Hypothalamus (tissue), 51 donors: ENCODE results near the gene GLP1R.

Source experiments
- DNase-seq, 51 donors: peaks; one replicate each; lab custom pipeline; 2025; lab: John Stamatoyannopoulos, UW

Gene GLP1R

GRCh38 chr6:39043776-39044175 lies 4.8 kb upstream of the GLP1R start:
- no peak for DNase-seq

- DNase-seq, result no peak
Measured at GRCh38 chr6:39044181-39044580, 4.4 kb upstream of the GLP1R start.

DNA sequence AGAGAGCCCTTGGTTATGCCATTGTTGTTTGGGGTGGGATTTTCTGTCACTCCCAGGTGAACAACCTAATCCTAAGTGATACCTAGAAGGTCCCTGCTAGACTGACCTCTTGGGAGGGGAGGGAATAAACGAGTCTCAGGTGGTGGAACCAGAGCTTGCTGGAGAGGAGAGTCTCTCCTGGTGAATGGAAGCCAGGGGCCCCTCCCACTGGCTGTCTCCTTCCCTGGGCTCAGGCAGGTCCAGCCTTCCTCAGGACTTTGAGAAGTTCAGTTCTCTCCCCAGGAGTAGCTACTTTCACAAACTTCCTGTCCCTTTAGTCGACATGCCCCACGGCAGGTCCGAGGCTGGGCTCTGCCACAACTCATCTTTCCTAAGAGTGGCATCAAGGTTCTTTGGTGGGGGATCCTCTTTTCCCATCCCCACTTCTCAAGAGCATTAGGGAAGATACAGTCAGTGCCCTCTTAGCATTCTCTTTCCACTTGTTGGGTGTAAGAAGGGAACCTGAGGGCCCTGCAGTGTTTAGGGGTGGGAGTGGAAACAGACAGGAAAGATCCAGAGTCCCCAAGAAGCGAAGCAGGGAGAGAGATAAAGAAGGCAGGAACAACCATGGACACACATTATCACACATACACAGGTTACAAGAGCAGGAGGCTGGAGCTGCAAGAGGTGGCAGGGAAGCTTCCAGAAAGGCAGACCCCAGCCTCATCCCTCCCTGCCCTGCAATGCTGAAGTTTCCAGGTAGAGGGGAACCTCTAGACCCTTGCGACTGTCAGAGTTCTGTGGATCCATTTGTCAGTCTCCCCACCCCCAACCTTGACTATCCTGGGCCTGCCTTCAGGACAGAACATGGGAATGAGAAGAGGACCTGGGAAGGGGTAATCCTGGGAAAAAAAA lies 900 bp upstream of the GLP1R start:
- DNase-seq, result no peak

DNA sequence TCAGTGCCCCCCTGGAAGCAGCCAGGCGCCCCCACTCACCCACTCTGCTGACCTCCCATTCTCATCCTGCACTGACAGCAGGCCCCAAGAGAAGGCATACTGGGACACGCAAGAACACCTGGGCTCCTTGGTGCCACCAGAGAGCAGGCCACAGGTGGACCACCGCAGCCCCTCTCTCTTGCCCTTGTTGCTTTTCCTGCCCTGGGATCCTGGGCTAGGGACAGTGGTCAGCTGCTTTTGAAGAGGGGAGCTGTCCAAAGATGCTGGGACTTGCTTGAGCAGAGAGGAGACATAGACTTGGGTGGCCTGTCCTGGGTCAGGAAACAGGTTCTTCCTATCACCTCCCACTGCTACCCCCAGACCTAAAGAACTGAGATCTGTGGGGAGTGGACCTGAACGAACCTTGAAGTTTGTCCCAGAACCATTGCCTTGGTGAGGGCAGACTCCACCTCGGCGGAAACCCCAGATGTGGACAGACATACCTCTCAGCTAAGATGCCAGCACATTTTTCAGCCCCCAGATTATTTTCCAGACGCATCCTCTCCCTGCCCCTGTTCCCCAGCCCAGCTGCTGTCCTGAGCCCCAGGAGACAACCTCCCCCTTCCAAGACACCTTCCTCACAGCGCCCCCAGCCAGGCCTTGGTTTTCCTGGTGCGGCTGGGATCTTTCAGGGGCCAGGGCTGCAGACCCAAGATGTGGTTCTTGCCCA lies 1.1 kb downstream of the GLP1R start:
- DNase-seq, result no peak

DNA sequence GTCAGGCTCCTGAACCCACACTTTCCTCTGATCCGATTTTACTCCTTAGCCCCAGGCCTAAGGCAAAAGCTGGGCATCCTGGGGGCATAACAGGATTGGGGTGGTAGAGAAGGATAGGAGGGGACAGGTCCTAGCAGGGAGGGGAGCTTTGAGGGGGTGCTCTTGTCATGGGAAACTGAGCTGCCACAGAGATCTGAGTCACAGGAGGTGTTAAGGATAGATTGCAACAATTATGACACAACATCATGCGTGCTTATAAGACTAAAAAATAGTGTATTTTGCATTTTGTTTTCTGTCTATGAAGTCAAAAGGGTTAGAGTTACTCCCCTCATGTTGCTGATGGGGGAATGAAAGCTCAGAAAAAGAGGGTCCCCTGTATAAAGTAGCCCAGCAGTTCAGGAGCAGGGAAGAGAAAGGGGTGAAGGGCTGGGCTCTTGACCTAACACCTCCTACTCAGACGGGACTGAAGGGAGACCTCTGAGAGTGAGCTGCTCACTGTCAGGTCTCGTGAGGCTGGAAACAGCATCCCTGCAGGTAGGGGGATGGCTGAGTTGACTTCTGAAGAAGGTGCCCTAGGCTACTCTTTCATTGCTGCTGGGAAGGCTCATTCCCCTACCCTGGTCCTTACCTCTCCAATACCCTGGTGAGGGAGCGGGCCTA lies 2.0 kb downstream of the GLP1R start:
- DNase-seq, result no peak

DNA sequence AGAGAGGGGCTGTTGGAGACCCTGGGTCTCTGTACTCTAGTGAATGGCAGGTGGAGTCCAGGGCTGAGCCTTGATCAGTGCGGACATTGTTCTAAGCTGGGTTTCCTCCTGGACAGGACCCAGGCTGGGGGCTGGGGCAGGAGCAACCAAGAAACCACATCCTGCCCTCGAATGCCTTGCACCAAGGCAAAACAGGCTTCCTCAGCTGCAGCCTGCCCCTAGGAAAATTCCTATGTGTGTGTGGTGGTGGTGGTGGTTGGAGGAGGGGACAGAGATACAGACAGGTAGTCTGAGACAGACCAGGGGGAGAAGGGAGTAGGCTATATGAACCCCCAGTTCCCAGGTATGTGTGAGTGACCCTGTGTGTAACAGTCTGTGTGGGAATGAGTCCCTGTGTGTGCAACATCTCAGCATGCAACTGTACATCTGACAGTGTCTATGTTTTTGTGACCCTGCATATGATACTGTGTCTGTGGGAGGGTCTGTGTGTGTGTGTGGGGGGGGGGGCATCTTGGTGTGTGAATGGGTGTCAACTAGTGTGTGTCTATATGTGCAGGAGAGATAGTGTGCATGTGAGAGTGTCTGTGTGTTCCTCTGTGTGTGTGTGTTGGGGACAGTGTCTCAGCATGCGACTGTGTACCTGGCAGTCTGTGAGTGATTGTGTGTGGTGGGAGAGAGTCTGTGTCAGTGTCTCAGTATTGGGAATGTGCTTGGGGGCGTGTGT lies 3.0 kb downstream of the GLP1R start:
- peak in 1 of 51 donors; percentile 18 for DNase-seq

DNA sequence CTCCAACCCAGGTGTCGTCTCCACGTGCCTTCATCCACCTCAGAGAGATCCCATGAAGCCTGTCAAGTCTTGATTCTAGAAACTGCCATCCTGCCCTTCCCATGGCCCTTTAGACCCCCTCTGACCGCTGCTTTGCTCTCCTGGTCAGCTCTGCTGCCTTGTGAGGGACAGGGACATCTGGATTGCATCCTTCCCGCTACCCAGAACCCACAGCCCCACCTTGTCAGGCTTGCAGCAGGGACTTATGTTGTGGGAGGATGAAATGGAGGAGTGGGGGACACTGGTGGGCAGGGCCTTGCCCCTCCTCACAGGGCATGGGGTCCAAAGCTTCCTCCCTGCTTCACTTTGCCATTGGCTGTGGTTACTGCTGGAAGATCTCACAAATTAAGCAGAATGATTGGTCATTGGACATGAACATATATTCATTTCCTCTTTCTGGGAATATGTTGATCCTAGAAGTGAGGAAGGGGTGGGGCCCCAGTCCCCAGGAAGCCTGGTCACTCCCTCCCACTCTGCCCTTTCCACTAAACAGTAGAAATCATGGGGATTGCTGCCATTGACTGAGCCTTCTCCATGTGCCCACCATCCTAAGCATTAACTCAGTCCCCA lies 4.5 kb downstream of the GLP1R start:
- no peak for DNase-seq

DNA sequence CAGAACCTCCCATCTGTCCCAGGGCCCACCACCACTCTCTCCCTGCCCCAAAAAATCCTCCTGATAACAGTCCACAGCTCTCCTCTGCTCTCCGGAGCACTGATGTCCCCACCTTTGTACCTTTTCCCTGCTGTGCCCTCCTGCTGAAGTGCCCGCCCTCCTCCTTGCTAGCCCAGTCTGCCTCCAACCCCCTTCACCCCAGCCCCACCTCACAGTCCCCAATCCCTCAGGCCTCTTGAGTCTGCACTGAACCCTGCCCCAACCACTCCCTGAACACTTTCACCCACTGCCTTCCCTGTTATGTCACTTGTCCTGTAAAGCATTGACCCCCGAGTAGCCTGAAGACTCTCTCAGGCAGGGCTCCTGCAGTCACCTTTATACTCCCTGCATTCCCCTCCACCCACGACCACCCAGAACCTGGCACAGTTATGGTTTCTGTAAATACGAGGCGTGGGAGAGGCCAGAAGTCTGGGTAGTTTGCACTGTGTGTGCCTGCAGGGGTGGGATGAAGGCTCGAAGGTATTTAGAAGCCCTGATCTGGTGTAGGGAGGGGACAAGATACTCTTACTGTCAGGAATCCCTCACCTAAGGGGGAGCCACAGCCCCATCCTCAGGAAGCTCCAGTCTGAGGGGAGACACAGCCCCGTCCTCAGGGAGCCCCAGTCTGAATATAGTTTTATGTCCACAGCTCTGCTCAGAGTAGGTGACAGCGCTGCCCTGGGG lies 5.4 kb downstream of the GLP1R start:
- no peak for DNase-seq

DNA sequence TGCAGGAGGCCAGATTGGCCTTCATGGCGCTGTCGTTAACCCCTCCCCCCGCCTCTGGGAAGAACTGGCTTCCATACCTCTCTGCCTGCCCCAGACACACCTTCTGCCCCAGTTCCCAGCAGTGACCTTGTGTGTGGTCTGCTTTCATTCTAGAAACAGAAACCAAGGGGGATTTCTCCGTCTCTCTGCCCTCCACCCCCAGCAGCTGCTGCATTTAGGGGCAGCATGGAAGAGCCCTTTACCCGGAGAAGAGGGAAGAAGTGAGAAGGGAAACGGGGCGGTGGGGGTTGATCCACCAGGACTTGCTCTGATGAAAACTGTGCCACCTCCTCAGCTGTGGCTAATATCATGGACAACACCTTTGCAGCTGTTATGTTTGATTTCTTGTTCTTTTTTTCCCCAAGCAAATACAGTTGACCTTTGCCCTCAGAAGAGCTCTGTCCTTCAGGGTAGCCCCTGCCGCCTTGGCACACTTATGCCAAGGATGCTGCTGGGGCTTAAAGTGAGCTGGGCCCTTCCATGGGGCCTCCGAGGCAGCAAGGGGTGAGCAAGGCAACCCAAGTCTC lies 6.1 kb downstream of the GLP1R start:
- DNase-seq, result no peak

- no peak for DNase-seq
Measured at GRCh38 chr6:39055661-39056060, 7.1 kb downstream of the GLP1R start.

DNA sequence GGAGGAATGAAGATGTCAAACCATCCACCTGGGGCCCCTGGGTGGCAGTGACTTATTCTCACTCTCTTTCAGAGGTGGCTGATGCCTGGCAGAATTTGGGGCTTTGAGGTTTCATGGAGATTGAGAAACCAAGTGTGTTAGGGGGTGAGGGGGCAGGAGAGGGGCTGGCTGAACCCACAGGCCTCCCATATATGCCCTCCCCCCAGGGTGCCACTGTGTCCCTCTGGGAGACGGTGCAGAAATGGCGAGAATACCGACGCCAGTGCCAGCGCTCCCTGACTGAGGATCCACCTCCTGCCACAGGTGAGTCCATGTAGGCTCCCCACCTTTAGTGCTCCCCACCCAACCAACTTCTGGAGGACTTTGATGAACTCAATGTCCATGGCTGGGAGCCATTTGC lies 7.6 kb downstream of the GLP1R start:
- DNase-seq, result no peak

DNA sequence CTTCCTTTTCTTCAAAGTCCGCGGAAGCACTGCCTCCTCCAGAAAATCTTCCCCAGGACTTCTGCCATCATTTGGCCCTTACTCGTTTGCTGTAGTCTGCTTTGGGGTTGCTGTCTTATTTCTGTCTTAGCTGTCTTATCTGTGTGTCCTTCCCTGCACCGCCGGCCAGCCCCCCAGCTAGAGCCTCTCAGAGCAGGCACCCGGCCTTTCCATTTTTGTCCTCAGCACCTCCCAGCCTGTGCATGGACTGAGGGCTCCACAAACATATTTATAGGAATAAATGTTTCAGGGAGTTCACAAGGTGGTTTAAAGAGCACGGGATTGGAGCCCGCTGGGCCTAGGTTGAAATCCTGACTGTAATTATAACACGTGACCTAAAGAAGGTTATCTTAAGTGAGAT lies 8.1 kb downstream of the GLP1R start:
- DNase-seq, result no peak

DNA sequence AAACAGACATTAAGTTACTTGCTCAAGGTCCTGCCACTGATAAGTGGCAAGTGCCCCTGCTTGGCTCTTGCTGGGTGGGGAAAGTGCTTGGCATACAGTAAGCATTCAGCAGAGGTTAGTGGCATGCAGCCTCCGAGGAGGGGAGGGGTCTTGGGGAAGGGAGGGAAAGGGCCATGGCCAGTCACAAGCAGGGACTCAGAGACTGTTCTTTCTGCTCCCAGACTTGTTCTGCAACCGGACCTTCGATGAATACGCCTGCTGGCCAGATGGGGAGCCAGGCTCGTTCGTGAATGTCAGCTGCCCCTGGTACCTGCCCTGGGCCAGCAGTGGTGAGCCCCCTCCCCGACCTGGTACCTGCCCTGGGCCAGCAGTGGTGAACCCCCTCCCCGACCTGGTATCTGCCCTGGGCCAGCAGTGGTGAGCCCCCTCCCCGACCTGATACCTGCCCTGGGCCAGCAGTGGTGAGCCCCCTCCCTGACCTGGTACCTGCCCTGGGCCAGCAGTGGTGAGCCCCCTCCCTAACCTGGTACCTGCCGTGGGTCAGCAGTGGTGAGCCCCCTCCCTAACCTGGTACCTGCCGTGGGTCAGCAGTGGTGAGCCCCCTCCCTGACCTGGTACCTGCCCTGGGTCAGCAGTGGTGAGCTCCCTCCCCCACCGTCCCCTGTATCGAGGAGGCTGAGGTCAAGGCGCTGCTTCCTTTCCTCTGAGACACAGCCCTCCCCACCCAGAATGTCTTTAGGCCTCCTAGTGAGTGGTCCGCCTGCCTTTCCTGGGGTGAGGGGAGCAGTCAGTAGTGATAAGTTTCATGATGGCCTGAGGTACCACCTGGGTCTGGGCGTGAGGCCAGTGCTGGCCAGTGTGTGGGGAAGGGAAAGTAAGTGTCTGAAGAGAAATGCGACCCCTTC lies 8.9 kb downstream of the GLP1R start:
- no peak for DNase-seq

- DNase-seq, result no peak
Measured at GRCh38 chr6:39058471-39059147, 10.0 kb downstream of the GLP1R start.

GRCh38 chr6:39059496-39060310 lies 11.1 kb downstream of the GLP1R start:
- DNase-seq, result no peak

GRCh38 chr6:39060467-39061160 lies 12.0 kb downstream of the GLP1R start:
- no peak for DNase-seq
